UCSD-AML1 (cell line): ENCODE measurements around the gene LZTR1.

Source experiments
- DNase-seq: peaks from one replicate; lab custom pipeline; 2025; ENCODE audit not compliant: unreplicated experiment; lab: John Stamatoyannopoulos, UW

The LZTR1 gene

GRCh38 chr22:20979940-20980453 is 2.1 kb upstream of the LZTR1 start:
- DNase-seq = no peak

- DNase-seq = no peak
Observed at GRCh38 chr22:20980523-20980922, 1.6 kb upstream of the LZTR1 start.

- no peak for DNase-seq
Observed at GRCh38 chr22:20980938-20981722, 967 bp upstream of the LZTR1 start.

- DNase-seq = no peak
Observed at GRCh38 chr22:20982563-20982882, 426 bp downstream of the LZTR1 start.

- DNase-seq = no peak
Observed at GRCh38 chr22:20983081-20983771, 1.1 kb downstream of the LZTR1 start.

- DNase-seq = no peak
Observed at GRCh38 chr22:20985720-20986119, 3.6 kb downstream of the LZTR1 start.

- no peak for DNase-seq
Observed at GRCh38 chr22:20986365-20986764, 4.3 kb downstream of the LZTR1 start.

GRCh38 chr22:20987375-20987774 is 5.3 kb downstream of the LZTR1 start:
- DNase-seq = no peak

- DNase-seq = no peak
Observed at GRCh38 chr22:20988573-20989322, 6.7 kb downstream of the LZTR1 start.

GRCh38 chr22:20989323-20990138 is 7.4 kb downstream of the LZTR1 start:
- DNase-seq = no peak

- DNase-seq = no peak
Observed at GRCh38 chr22:20990184-20991180, 8.4 kb downstream of the LZTR1 start.

- DNase-seq = no peak
Observed at GRCh38 chr22:20991252-20992055, 9.4 kb downstream of the LZTR1 start.

GRCh38 chr22:20992056-20992442 is 10.0 kb downstream of the LZTR1 start:
- DNase-seq = no peak

GRCh38 chr22:20992456-20993303 is 10.6 kb downstream of the LZTR1 start:
- DNase-seq = no peak

- DNase-seq = no peak
Observed at GRCh38 chr22:20993304-20994127, 11.4 kb downstream of the LZTR1 start.

GRCh38 chr22:20994128-20994901 is 12.2 kb downstream of the LZTR1 start:
- DNase-seq = no peak

GRCh38 chr22:20994902-20995241 is 12.8 kb downstream of the LZTR1 start:
- DNase-seq = no peak
